HCT116 (cell line): Measurements from ENCODE around the gene GBP7.

ENCODE experiments used
- ATF3 ChIP-seq: IDR thresholded peaks from 2 replicates; pipeline ENCODE4 v1.6.1; 2012
- CBX3 ChIP-seq: IDR thresholded peaks from 2 replicates; pipeline ENCODE4 v1.6.1; 2012; ENCODE audit warnings: low read depth
- CEBPB ChIP-seq: IDR thresholded peaks from 2 replicates; pipeline ENCODE4 v1.6.1; 2012; ENCODE audit warnings: low read depth
- CTCF ChIP-seq, 3 experiments: fragments of 200-600 bp in 1 of 3; sonication (generic) in 1 of 3; IDR thresholded peaks in 2 of 3; conservative IDR thresholded peaks in 1 of 3; 2 replicates each; pipeline ENCODE4 v1.5.1; 2012 to 2017; ENCODE audit warnings: low read depth in 2 of 3, low read length in 2 of 3, antibody characterized with exemption in 1 of 3, borderline replicate concordance in 1 of 3, control low read depth in 1 of 3, mild to moderate bottlenecking in 1 of 3, mixed read lengths in 1 of 3, mixed run types in 1 of 3, moderate library complexity in 1 of 3; ENCODE audit not compliant: insufficient read depth in 1 of 3
- EZH2 ChIP-seq: fragments of 200-600 bp; sonication (generic); IDR thresholded peaks from 2 replicates; pipeline ENCODE4 v1.6.1; 2017; ENCODE audit warnings: antibody characterized with exemption, mixed run types
- FOSL1 ChIP-seq: IDR thresholded peaks from 2 replicates; pipeline ENCODE4 v1.6.1; 2012; ENCODE audit warnings: low read depth
- POLR2A ChIP-seq: IDR thresholded peaks from 2 replicates; pipeline ENCODE4 v1.7.0; 2011; ENCODE audit warnings: borderline replicate concordance; ENCODE audit not compliant: insufficient read depth, insufficient read length; ENCODE audit errors: extremely low read depth
- POLR2AphosphoS5 ChIP-seq: IDR thresholded peaks from 2 replicates; pipeline ENCODE4 v1.6.1; 2011; ENCODE audit warnings: mild to moderate bottlenecking, low read depth, low read length, moderate library complexity
- RAD21 ChIP-seq: IDR thresholded peaks from 2 replicates; pipeline ENCODE4 v1.6.1; 2012; ENCODE audit warnings: low read depth, mild to moderate bottlenecking
- REST ChIP-seq: IDR thresholded peaks from 2 replicates; pipeline ENCODE4 v1.6.1; 2012; ENCODE audit warnings: low read depth
- SP1 ChIP-seq: IDR thresholded peaks from 2 replicates; pipeline ENCODE4 v1.6.1; 2012; ENCODE audit warnings: low read depth
- SRF ChIP-seq: IDR thresholded peaks from 2 replicates; pipeline ENCODE4 v1.6.1; 2012; ENCODE audit warnings: low read depth
- TCF7L2 ChIP-seq: IDR thresholded peaks from 2 replicates; pipeline ENCODE4 v1.7.0; 2011; ENCODE audit warnings: borderline replicate concordance, inconsistent platforms; ENCODE audit not compliant: insufficient read depth, insufficient read length; ENCODE audit errors: extremely low read depth
- ZNF274 ChIP-seq: fragments of 200-500 bp; sonication (Bioruptor generic); IDR thresholded peaks from 2 replicates; pipeline ENCODE4 v1.6.1; 2014; ENCODE audit warnings: mild to moderate bottlenecking, low read depth, low read length, inconsistent platforms

GRCh38 chr1:89114662-89115061 lies 61.1 kb downstream of the GBP7 start:
- TF ChIP-seq CTCF (IDR thresholded peaks at IDR 0.05 in 2 of 3, conservative IDR thresholded peaks at IDR 0.05 in 1 of 3; ENCODE audit: borderline replicate concordance in 1 of 3, insufficient read depth in 1 of 3, low read depth in 2 of 3, low read length in 2 of 3) = no peak
- TF ChIP-seq SP1 = no peak
- TF ChIP-seq TCF7L2 = no peak
- no peak for TF ChIP-seq SRF
- no peak for TF ChIP-seq RAD21
- TF ChIP-seq EZH2 = no peak
- TF ChIP-seq CEBPB = no peak
- TF ChIP-seq ZNF274 = no peak
- TF ChIP-seq POLR2A = no peak
- no peak for TF ChIP-seq POLR2AphosphoS5
- TF ChIP-seq FOSL1 = no peak
- TF ChIP-seq REST = no peak
- TF ChIP-seq ATF3 = no peak
- no peak for TF ChIP-seq CBX3
